Stimulated activated CD8-positive, alpha-beta memory T cell treated with anti-CD3 and anti-CD28 coated beads, Interleukin-12 subunit alpha, Interleukin-12 subunit beta, amount 100 ng/mL, for 4 hours (primary cell): ENCODE results near the gene TMEM88.
A peak's percentile ranks its signal among the peaks of the same experiment; 100 is the strongest.

Experiments
- DNase-seq: peaks from one replicate; pipeline ENCODE4 v3.0.0-alpha.2; 2020; ENCODE audit warnings: low read depth

TMEM88 gene

GRCh38 chr17:7833011-7833794 lies 21.7 kb upstream of the TMEM88 start:
- DNase-seq = no peak

- DNase-seq = peak; percentile 79
These were observed 20.9 kb upstream of the TMEM88 start, which contains the start of gene KDM6B for GRCh38 chr17:7833795-7834541. TSS of gene KDM6B (plus strand) at chr17:7834217. CDS start at chr17:7845555, 11,338 bp downstream.

- no peak for DNase-seq
These were observed 20.3 kb upstream of the TMEM88 start for GRCh38 chr17:7834542-7834956.

GRCh38 chr17:7834957-7835813 lies 19.7 kb upstream of the TMEM88 start:
- peak; percentile 83 for DNase-seq

- no peak for DNase-seq
These were observed 18.9 kb upstream of the TMEM88 start for GRCh38 chr17:7835814-7836595.

GRCh38 chr17:7836596-7837407 lies 18.1 kb upstream of the TMEM88 start:
- no peak for DNase-seq

- no peak for DNase-seq
These were observed 17.3 kb upstream of the TMEM88 start for GRCh38 chr17:7837408-7838088.

- no peak for DNase-seq
These were observed 16.5 kb upstream of the TMEM88 start for GRCh38 chr17:7838090-7839075.

GRCh38 chr17:7839190-7839875 lies 15.5 kb upstream of the TMEM88 start:
- no peak for DNase-seq

- no peak for DNase-seq
These were observed 15.0 kb upstream of the TMEM88 start for GRCh38 chr17:7839876-7840261.

GRCh38 chr17:7840441-7840840 lies 14.4 kb upstream of the TMEM88 start:
- DNase-seq = no peak

- DNase-seq = no peak
These were observed 14.0 kb upstream of the TMEM88 start for GRCh38 chr17:7840875-7841274.

- DNase-seq = peak; percentile 97
These were observed 13.4 kb upstream of the TMEM88 start for GRCh38 chr17:7841396-7841914.

GRCh38 chr17:7841915-7842379 lies 12.9 kb upstream of the TMEM88 start:
- DNase-seq = peak; percentile 85

GRCh38 chr17:7842380-7843256 lies 12.2 kb upstream of the TMEM88 start:
- peak; percentile 97 for DNase-seq

GRCh38 chr17:7843257-7843535 lies 11.7 kb upstream of the TMEM88 start:
- no peak for DNase-seq
